ENCODE results near the gene EIF4EBP3. TPM values are rescaled to one million over a fixed set of nuclear protein-coding genes. Genes with fewer than 3 reads are reported as not detected.

EIF4EBP3 gene
- total and polyA plus RNA-seq, 9 of the 15 experiments (the other 6 are each of a cell fraction or from before 2014, with no cell fraction given): 1.3 to 7.5 (median 3.8) TPM

DNA sequence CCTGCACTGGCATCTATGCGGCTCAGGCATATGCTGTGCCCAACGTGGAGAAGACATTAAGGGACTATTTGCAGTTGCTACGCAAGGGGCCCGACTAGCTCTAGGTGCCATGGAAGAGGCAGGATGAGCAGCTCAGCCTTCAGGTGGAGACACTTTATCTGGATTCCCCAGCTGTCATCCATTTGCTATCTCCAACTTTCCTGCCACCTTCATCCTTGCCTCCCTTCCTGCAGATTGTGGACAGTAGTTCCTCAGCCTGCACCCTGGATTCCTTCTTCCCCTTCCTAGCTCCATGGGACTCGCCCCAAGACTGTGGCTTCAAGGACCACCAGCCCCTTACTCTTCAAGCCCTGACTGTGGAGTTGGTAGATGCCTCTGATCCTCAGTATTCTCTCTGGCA lies 19.2 kb downstream of the EIF4EBP3 start (continued):
- TF ChIP-seq ZNF830 (CRISPR knock-in tag; IDR thresholded peaks at IDR 0.05): no peak
- TF ChIP-seq PHF21A (IDR thresholded peaks at IDR 0.05; ENCODE audit: borderline replicate concordance, low read depth): no peak
- no peak for TF ChIP-seq STAT6 (CRISPR knock-in tag; IDR thresholded peaks at IDR 0.05)
- TF ChIP-seq TAL1 (IDR thresholded peaks at IDR 0.05): peak; percentile 64
- TF ChIP-seq ZNF143 (CRISPR knock-in tag; IDR thresholded peaks at IDR 0.05): no peak
- no peak for TF ChIP-seq MAX (CRISPR knock-in tag; IDR thresholded peaks at IDR 0.05)
- no peak for TF ChIP-seq ZNF561 (CRISPR knock-in tag; conservative IDR thresholded peaks at IDR 0.05)
- TF ChIP-seq DEAF1 (CRISPR knock-in tag; IDR thresholded peaks at IDR 0.05): no peak
- no peak for TF ChIP-seq EP400 (IDR thresholded peaks at IDR 0.05)
- TF ChIP-seq PYGO2 (tag; IDR thresholded peaks at IDR 0.05): no peak
- TF ChIP-seq, protein P1, sequence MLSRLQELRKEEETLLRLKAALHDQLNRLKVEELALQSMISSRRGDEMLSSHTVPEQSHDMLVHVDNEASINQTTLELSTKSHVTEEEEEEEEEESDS (CRISPR knock-in tag; IDR thresholded peaks at IDR 0.05): no peak
- no peak for TF ChIP-seq PPARD (CRISPR knock-in tag; IDR thresholded peaks at IDR 0.05)
- TF ChIP-seq ZNF445 (CRISPR knock-in tag; IDR thresholded peaks at IDR 0.05; ENCODE audit: low read depth): no peak
- no peak for TF ChIP-seq CREM (IDR thresholded peaks at IDR 0.05; ENCODE audit: low read depth)
- TF ChIP-seq FOXP4 (CRISPR knock-in tag; IDR thresholded peaks at IDR 0.05; ENCODE audit: borderline replicate concordance): no peak
- no peak for TF ChIP-seq DDX20 (tag; IDR thresholded peaks at IDR 0.05; ENCODE audit: low read depth)
- TF ChIP-seq KDM5B (IDR thresholded peaks at IDR 0.05; ENCODE audit: insufficient replicate concordance, low read depth, low read length): no peak
- no peak for TF ChIP-seq CEBPB (tag; IDR thresholded peaks at IDR 0.05)
- no peak for TF ChIP-seq SUPT5H (IDR thresholded peaks at IDR 0.05)
- TF ChIP-seq ZKSCAN1 (IDR thresholded peaks at IDR 0.05; ENCODE audit: low read depth, low read length): no peak
- TF ChIP-seq, protein P2, sequence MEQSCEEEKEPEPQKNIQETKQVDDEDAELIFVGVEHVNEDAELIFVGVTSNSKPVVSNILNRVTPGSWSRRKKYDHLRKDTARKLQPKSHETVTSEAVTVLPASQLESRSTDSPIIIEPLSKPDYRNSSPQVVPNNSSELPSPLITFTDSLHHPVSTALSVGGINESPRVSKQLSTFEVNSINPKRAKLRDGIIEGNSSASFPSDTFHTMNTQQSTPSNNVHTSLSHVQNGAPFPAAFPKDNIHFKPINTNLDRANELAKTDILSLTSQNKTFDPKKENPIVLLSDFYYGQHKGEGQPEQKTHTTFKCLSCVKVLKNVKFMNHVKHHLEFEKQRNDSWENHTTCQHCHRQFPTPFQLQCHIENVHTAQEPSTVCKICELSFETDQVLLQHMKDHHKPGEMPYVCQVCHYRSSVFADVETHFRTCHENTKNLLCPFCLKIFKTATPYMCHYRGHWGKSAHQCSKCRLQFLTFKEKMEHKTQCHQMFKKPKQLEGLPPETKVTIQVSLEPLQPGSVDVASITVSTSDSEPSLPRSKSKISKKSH (CRISPR knock-in tag; IDR thresholded peaks at IDR 0.05): no peak
